Gastrocnemius medialis (tissue), 4 donors: ENCODE results near the gene TEX38.

Experiments used
- CTCF ChIP-seq, 5 experiments: fragments of 450-650 bp in 3 of 5; fragments of 200-600 bp in 2 of 5; sonication (generic) in 2 of 5; IDR thresholded peaks in 4 of 5; conservative IDR thresholded peaks in 1 of 5; 1 replicate in 4 of 5; 2 replicates in 1 of 5; pipeline ENCODE4 v1.5.1; 2016 to 2019; ENCODE audit warnings: antibody characterized with exemption in 5 of 5, mild to moderate bottlenecking in 3 of 5, moderate library complexity in 3 of 5
- POLR2A ChIP-seq, 2 donors: fragments of 450-650 bp; IDR thresholded peaks; one replicate each; pipeline ENCODE4 v1.6.1; 2017; ENCODE audit warnings: antibody characterized with exemption in 2 of 2, mild to moderate bottlenecking in 2 of 2, moderate library complexity in 2 of 2

GRCh38 chr1:46721686-46722205 lies 50.1 kb downstream of the TEX38 start:
- TF ChIP-seq CTCF (IDR thresholded peaks at IDR 0.05 in 4 of 5, conservative IDR thresholded peaks at IDR 0.05 in 1 of 5) (no peak), POLR2A (IDR thresholded peaks at IDR 0.05) (no peak)
